ENCODE results near the gene ADAM15. TPM values are rescaled to one million over a fixed set of nuclear protein-coding genes. Genes with fewer than 3 reads are reported as not detected.

The ADAM15 gene
- total RNA-seq, 4 donors from 2014 or later = 51.3 to 75.5 (median 65.6) TPM

DNA sequence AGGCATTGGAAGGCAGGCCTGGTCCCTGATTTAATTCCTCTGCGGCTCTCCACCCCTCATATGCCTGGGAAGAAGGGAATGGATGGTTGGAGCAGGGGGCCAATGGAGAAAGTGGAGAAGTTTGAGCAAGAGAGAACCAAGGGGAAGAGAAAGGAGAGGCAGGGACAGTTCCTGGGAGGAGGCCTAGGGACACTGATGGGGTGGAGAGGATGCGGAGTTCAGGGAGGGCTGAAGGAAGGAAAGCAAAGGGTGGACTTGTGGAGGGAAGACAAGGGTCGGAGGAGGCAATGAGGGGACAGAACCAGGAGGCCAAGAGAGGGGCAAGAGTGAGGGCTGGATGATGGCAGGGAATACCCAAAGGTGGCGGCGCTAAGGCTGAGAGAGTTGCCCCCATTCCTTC lies 41.4 kb upstream of the ADAM15 start:
- Histone ChIP-seq H3K27me3 (no peaks in the 10 kb centered on the region), H3K36me3 (peaks cover 5 to 7% of the 10 kb centered on the region in 2 donors), H3K27ac (peak overlapping the region in 2 of 3 donors; percentile 95 to 99), H3K4me3 (replicated peaks in 1 of 3) (no peak overlapping the region), H3K9me3 (no peaks in the 10 kb centered on the region), H3K4me1 (peaks cover 77 to 86% of the 10 kb centered on the region in 2 donors)
- WGBS, 2 donors = 89 to 90% methylated on average over 5 of the region's 5 CpGs
- no peak for DNase-seq
- no peak for TF ChIP-seq POLR2A (IDR thresholded peaks at IDR 0.05)
- TF ChIP-seq CTCF (IDR thresholded peaks at IDR 0.05) = no peak
- intact Hi-C loops (cut with DNase I) = no loop called here

DNA sequence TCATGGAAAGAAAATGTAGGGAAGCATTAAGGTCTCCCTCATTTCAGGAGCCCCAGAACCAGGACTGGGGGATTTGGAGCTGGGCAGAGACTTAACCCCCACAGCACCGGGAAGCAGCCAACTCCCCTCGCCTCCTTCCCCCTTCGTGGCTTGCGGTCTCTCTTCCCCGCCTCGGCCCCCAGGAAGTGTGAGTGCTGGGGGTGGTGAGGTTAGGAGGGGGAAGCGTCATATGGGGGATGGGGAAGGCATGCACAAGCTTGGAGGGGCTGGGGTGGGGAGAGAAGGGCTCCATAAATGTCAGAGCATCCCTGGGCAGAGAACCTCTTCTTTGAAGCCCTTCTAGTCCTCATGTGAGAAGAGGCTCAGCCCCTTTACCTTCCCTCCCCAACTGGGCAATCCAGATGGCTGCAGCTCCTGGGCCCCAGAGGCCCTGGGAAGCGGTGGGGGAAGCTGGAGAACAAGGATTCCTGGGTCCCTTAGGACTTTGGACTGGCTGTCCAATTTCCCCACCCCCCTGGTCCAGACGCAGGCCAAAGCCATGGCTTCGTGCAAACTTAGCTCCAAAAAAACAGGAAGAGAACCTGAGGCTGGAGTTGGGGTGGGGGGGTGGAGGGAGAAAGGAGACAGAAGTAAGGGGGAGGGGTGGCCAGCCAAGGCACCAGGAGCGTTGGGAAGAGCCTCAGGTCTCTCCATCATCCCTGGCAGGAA lies 40.8 kb upstream of the ADAM15 start:
- 59 to 67% methylated on average over 8 to 11 of the region's 11 CpGs for WGBS, 2 donors
- H3K27me3 ChIP-seq = no peaks in the 10 kb centered on the region
- no peak overlapping the region for H3K4me3 ChIP-seq (replicated peaks in 1 of 3)
- H3K27ac ChIP-seq = peak overlapping the region in 2 of 3 donors; percentile 58 to 63
- H3K36me3 ChIP-seq = peaks cover 11 to 13% of the 10 kb centered on the region in 2 donors
- no peak for DNase-seq
- H3K9me3 ChIP-seq = no peaks in the 10 kb centered on the region
- intact Hi-C loops (cut with DNase I) = no loop called here
- TF ChIP-seq CTCF (IDR thresholded peaks at IDR 0.05) (no peak), POLR2A (IDR thresholded peaks at IDR 0.05) (no peak)
- H3K4me1 ChIP-seq = peaks cover 71 to 80% of the 10 kb centered on the region in 2 donors

DNA sequence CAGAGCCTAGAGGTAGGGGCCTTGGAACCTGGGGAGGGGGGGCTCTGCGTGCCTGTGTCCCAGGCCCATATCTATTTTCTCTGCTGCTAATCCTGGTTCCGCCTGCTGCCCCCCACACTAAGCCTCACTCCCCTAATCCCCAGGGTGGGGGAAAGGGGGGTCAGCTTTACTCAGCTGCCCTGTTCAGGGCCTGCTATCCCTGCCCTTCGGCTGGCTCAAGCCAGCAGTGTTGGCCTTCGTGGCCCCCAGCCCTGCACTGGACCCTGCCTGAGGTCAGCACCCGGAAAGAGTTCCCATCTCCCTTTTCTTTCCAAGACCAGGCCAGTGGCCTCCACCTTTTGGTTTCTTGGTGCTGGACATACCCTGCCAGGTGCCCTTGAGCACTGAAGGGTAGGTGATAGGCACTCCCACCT lies 40.1 kb upstream of the ADAM15 start:
- intact Hi-C loops (cut with DNase I) = no loop called here
- Histone ChIP-seq H3K36me3 (peaks cover 12 to 17% of the 10 kb centered on the region in 2 donors), H3K4me3 (replicated peaks in 1 of 3) (no peak overlapping the region), H3K27ac (peak overlapping the region; percentile 33 to 63 (median 58)), H3K9me3 (no peaks in the 10 kb centered on the region), H3K4me1 (peaks cover 65 to 74% of the 10 kb centered on the region in 2 donors), H3K27me3 (no peaks in the 10 kb centered on the region)
- no peak for DNase-seq
- 70% methylated on average over 2 to 3 of the region's 5 CpGs for WGBS, 2 donors
- TF ChIP-seq POLR2A (IDR thresholded peaks at IDR 0.05) (no peak), CTCF (IDR thresholded peaks at IDR 0.05) (no peak)

GRCh38 chr1:155011437-155012025 lies 39.6 kb upstream of the ADAM15 start:
- TF ChIP-seq CTCF (IDR thresholded peaks at IDR 0.05) (no peak), POLR2A (IDR thresholded peaks at IDR 0.05) (no peak)

DNA sequence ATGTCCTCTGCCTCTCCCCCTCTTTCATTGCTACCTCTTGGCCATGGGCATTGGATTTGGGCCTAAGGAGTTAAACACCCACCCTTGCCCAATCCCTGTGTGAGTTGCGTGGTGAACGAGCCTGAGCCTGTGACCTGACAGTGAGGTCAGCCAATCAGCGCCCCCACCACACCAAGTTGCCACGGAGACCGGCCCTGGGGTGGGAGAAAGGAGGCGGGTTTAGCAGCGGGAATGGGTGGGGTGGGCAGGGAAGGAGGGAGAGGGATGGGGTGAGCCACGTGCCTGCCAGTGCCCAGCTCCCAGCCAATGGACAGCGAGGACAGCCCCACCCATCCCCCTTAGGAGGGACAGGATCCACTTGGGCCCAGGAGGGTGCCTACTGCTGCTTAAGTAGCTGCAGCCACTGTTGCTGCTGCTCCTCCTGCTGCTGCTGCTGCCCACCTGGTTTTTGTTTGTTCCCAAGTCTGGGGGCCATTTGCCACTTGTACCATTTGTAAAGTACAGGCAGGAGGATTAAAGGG lies 39.0 kb upstream of the ADAM15 start:
- TF ChIP-seq POLR2A (IDR thresholded peaks at IDR 0.05) (peak in 1 of 2 donors; percentile 45), CTCF (IDR thresholded peaks at IDR 0.05) (no peak)
- WGBS, 2 donors = 3 to 19% methylated on average over 8 to 9 of the region's 9 CpGs
- H3K4me3 ChIP-seq (replicated peaks in 1 of 3) = no peak overlapping the region
- peaks cover 59 to 71% of the 10 kb centered on the region in 2 donors for H3K4me1 ChIP-seq
- peak overlapping the region; percentile 33 to 63 (median 58) for H3K27ac ChIP-seq
- no peaks in the 10 kb centered on the region for H3K9me3 ChIP-seq
- DNase-seq = peak; percentile 77 to 92
- no peaks in the 10 kb centered on the region for H3K27me3 ChIP-seq
- intact Hi-C loops (cut with DNase I) = no loop called here
- H3K36me3 ChIP-seq = peaks cover 19 to 22% of the 10 kb centered on the region in 2 donors

More at GRCh38 chr1:155011437-155012025, 39.6 kb upstream of the ADAM15 start:
- Histone ChIP-seq H3K27ac (peak overlapping the region; percentile 33 to 63 (median 58)), H3K27me3 (no peaks in the 10 kb centered on the region), H3K9me3 (no peaks in the 10 kb centered on the region), H3K4me1 (peaks cover 60 to 71% of the 10 kb centered on the region in 2 donors), H3K4me3 (replicated peaks in 1 of 3) (no peak overlapping the region), H3K36me3 (peaks cover 17 to 22% of the 10 kb centered on the region in 2 donors)
- intact Hi-C loops (cut with DNase I) = no loop called here
- 23 to 47% methylated on average over 3 to 4 of the region's 6 CpGs for WGBS, 2 donors
- DNase-seq = peak in 1 of 2 donors; percentile 52
